Measurements from ENCODE around the gene ARHGAP15.
"Not testable (repeated sequence)": the region's sequence is repeated elsewhere in the genome, so short reads cannot be mapped to it uniquely, and the experiment has no call there.

ARHGAP15 gene

GRCh38 chr2:143499061-143499460, 369.8 kb downstream of the ARHGAP15 start:
- no peak for DNase-seq

GRCh38 chr2:143501106-143501676, 372.0 kb downstream of the ARHGAP15 start:
- DNase-seq = no peak

- DNase-seq = no peak
Measured at GRCh38 chr2:143503280-143503679, 374.1 kb downstream of the ARHGAP15 start.

GRCh38 chr2:143504397-143504796, 375.2 kb downstream of the ARHGAP15 start:
- no peak for DNase-seq

- no peak for DNase-seq
Measured at GRCh38 chr2:143505542-143505941, 376.3 kb downstream of the ARHGAP15 start.

- no peak for DNase-seq
Measured at GRCh38 chr2:143513081-143513480, 383.9 kb downstream of the ARHGAP15 start.

GRCh38 chr2:143514413-143514812, 385.2 kb downstream of the ARHGAP15 start:
- DNase-seq = no peak

- no peak for DNase-seq
Measured at GRCh38 chr2:143515318-143515717, 386.1 kb downstream of the ARHGAP15 start.

GRCh38 chr2:143519521-143519920, 390.3 kb downstream of the ARHGAP15 start:
- no peak for DNase-seq

GRCh38 chr2:143521396-143521795, 392.2 kb downstream of the ARHGAP15 start:
- no peak for DNase-seq

- no peak for DNase-seq
Measured at GRCh38 chr2:143522699-143523098, 393.5 kb downstream of the ARHGAP15 start.

GRCh38 chr2:143524119-143524553, 394.9 kb downstream of the ARHGAP15 start:
- no peak for DNase-seq

GRCh38 chr2:143524559-143525401, 395.6 kb downstream of the ARHGAP15 start:
- no peak for DNase-seq

GRCh38 chr2:143525402-143525860, 396.2 kb downstream of the ARHGAP15 start:
- no peak for DNase-seq

GRCh38 chr2:143526498-143526897, 397.3 kb downstream of the ARHGAP15 start:
- no peak for DNase-seq

- DNase-seq = no peak
Measured at GRCh38 chr2:143528021-143528420, 398.8 kb downstream of the ARHGAP15 start.

GRCh38 chr2:143529118-143529720, 400.0 kb downstream of the ARHGAP15 start:
- no peak for DNase-seq

GRCh38 chr2:143530758-143531157, 401.5 kb downstream of the ARHGAP15 start:
- DNase-seq = no peak

GRCh38 chr2:143532061-143532460, 402.8 kb downstream of the ARHGAP15 start:
- DNase-seq = no peak

GRCh38 chr2:143533846-143534245, 404.6 kb downstream of the ARHGAP15 start:
- DNase-seq = no peak

GRCh38 chr2:143535802-143536201, 406.6 kb downstream of the ARHGAP15 start:
- DNase-seq = no peak

- DNase-seq = not testable (repeated sequence)
Measured at GRCh38 chr2:143541899-143542298, 412.7 kb downstream of the ARHGAP15 start.

GRCh38 chr2:143545059-143545948, 416.1 kb downstream of the ARHGAP15 start:
- DNase-seq = no peak

Data from CD4-positive, alpha-beta T cell treated with Interleukin-15 for 1 hour (primary cell).